ENCODE data around the gene PTGFRN.
"Not testable (repeated sequence)": the region's sequence is repeated elsewhere in the genome, so short reads cannot be mapped to it uniquely, and the experiment has no call there.

Gene PTGFRN

DNA sequence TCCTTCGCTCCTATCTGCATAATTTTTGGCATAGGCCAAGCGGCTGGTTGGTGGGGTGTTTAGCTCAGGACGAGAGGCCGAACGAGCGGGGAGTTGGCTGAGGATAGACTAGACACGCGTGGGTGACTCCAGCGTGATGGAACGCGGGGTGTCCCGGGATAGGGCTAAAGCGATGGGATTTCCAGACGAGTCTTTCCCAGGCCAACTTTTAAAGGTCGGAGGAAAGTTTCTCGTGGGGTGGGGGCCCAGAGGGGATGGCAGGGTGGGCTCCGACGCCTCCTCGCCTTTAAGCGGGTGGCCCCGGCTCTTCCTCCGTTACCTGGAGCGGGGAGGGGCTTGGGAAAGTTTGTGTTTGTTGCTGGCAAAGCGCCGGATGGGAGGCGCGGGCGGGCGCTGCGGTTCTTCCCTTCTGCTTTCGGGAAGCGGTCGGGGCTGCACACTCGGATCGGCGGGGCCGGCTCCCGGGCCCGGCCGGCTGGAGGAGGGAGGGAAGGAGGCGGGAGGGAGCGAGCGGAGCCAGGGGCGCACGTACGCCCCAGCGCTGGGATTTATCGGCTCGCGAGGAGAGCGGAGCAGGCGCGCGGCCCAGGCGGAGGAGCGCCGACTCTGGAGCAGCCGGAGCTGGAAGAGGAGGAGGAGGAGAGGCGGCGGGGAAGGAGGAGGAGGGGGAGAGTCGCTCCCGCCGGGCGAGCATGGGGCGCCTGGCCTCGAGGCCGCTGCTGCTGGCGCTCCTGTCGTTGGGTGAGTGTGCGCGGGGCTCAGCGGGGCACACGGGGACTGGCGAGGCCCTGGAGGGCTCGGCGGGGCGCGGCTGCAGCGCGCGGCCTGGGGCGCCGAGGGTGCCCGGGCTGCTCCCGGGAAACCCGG lies at the start of gene PTGFRN:
TSS of gene PTGFRN (plus strand) at position 405 of the 867 bp plus-strand sequence. CDS start at position 693, 288 bp downstream.
- DNase-seq: peak; percentile 29

GRCh38 chr1:116860167-116860566 lies 49.5 kb upstream of the PTGFRN start:
- not testable (repeated sequence) for DNase-seq

GRCh38 chr1:116861137-116861536 lies 48.6 kb upstream of the PTGFRN start:
- DNase-seq: no peak

GRCh38 chr1:116863031-116863430 lies 46.7 kb upstream of the PTGFRN start:
- not testable (repeated sequence) for DNase-seq

GRCh38 chr1:116866478-116866877 lies 43.2 kb upstream of the PTGFRN start:
- DNase-seq: not testable (repeated sequence)

- DNase-seq: no peak
Observed at GRCh38 chr1:116868385-116868784, 41.3 kb upstream of the PTGFRN start.

DNA sequence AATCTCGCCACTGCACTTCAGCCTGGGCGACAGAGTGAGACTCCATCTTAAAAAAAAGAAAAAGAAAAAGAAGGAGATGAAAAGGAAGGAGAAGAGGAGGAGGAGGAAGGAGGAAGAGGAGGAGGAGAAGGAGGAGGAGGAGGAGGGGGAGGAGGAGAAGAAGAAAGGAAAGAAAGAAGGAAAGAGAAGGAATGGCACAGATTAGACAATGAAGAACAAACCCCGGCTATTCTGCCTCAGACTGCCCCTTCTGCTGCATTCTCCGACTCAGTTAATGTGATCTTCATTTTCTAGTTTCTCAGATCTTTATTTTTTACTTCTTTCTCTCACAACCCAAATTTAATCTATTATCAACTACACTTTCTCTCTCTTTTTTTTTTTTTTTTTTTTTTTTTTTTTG lies 40.1 kb upstream of the PTGFRN start:
- no peak for DNase-seq

- DNase-seq: no peak
Observed at GRCh38 chr1:116870300-116870699, 39.4 kb upstream of the PTGFRN start.

- no peak for DNase-seq
Observed at GRCh38 chr1:116871779-116872146, 38.0 kb upstream of the PTGFRN start.

DNA sequence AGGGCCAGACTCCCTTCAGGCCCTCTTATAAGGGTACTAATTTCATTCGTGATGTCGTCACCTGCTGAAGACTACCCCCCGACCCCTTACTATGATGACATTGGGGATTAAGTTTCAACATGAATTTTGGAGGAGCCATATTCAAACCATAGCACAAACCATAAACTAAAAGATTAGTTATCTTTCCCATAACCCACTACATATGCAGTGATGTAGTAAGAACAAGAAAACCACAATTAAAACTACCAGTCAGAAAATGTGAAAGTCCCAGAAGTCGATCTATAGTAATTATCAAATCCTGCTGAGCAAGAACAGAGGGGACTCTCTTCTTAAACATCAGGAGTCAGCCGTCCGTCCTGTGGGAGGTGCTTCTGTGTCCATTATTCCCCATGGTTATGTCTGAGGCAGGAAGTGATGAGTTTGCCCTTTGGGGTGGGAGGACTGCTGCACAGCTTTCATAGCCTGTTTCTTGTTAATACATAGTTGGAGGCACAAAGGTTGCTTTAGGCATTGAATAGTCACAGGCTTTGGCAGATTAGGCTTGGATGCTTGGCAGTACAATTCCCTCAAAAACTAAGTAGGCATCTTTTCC lies 35.9 kb upstream of the PTGFRN start:
- DNase-seq: peak; percentile 14

- no peak for DNase-seq
Observed at GRCh38 chr1:116874733-116875249, 34.9 kb upstream of the PTGFRN start.

- DNase-seq: no peak
Observed at GRCh38 chr1:116875391-116875790, 34.3 kb upstream of the PTGFRN start.

GRCh38 chr1:116875946-116876345 lies 33.8 kb upstream of the PTGFRN start:
- not testable (repeated sequence) for DNase-seq

GRCh38 chr1:116877141-116877818 lies 32.4 kb upstream of the PTGFRN start:
- DNase-seq: peak; percentile 12

- DNase-seq: peak; percentile 66
Observed at GRCh38 chr1:116878804-116879477, 30.8 kb upstream of the PTGFRN start.

- no peak for DNase-seq
Observed at GRCh38 chr1:116879478-116880133, 30.1 kb upstream of the PTGFRN start.

GRCh38 chr1:116880917-116881316 lies 28.8 kb upstream of the PTGFRN start:
- DNase-seq: no peak

GRCh38 chr1:116881879-116882520 lies 27.7 kb upstream of the PTGFRN start:
- DNase-seq: no peak

DNA sequence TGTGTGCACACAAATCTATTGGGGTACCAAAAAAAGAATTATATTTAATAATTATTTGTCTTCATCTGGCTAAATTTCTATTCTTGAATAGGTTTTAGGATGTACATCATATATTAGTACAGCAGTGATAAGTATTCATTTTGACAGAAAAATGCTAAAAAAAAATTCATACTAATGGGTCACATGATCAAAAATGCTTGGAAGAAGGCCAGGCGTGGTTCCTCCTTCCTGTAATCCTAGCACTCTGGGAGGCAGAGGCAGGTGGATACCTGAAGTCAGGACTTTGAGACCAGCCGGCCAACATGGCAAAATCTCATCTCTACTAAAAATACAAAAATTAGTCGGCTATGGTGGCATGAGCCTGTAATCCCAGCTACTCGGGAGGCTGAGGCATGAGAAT lies 26.9 kb upstream of the PTGFRN start:
- DNase-seq: no peak

DNA sequence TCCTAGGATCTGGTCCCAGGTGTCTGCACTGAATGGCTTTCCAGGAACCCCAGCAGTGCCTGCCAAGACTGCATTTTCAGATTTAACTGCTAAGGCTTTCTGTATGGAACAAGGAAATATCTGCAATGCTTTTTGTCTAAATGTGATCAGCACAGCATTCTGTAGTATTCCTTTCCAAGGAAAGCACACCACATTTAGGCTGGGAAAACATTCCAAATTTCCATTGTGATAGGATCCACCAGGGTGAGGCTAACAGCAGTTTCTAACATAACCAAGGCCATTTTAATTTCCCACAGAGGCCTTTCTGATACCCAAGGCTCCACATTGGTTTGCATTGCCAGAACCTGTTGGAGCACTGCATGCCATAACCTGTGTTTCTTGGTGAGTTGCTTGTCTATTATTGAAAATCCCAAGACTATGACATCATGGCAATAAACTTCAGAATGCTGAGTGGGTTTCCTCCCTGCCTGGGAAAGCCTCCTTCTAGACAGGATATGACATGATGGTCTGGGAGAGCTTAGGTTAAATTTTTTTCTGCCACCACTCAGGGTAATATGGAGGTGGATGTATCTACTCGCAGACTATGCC lies 23.3 kb upstream of the PTGFRN start:
- no peak for DNase-seq

DNA sequence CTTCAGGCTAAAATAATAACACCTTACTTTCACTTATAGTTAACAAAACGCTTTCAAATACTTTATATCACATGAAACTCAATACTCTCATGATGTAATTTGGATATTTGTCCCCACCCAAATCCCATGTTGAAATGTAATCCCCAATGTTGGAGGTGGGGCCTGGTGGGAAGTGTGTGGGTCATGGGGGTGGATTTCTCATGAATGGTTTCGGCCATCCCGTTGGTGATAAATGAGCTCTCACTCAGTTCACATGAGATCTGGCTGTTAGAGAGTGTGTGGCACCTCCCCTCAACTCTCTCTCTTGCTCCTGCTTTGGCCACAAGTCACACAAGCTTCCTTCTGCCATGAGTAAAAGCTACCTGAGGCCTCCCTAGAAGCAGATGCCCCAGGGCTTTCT lies 22.5 kb upstream of the PTGFRN start:
- DNase-seq: no peak

DNA sequence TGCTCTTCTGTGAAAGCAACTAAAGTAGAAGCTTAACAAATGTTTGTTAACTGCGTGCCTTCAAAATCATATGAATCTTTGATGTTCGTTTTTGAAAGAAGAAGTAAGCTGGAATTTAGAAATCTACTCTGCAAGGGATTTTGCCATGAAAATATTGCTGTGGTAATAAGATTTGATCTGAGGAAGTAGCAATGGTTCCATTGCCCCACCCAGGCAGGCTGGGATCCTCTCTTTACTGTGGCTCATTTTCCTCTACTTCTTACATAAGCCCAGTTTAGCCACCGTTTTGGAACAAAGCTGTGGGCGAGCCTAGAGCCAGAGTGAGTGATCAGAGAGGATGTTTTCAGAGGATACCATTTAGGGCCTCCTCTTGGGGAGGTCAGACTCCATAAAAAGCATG lies 20.3 kb upstream of the PTGFRN start:
- no peak for DNase-seq

Measured in NCI-H2227 treated with DMSO at 0.1 percent for 48 hours (cell line).